Subcutaneous abdominal adipose tissue (tissue), 5 donors: ENCODE data around the gene PKD1.

Experiments used
- H3K27ac ChIP-seq: one replicate; pipeline ENCODE4 v1.7.0; 2013; ENCODE audit warnings: low read depth, mild to moderate bottlenecking, inconsistent platforms, low read length, moderate library complexity
- H3K27me3 ChIP-seq, 5 donors: one replicate each; pipeline ENCODE4 v1.7.0; 2013; ENCODE audit warnings: low read length in 5 of 5, inconsistent platforms in 1 of 5; ENCODE audit not compliant: control insufficient read depth in 5 of 5, insufficient read depth in 4 of 5
- H3K36me3 ChIP-seq, 5 donors: one replicate each; pipeline ENCODE4 v1.7.0; 2013; ENCODE audit warnings: low read length in 5 of 5; ENCODE audit not compliant: control insufficient read depth in 5 of 5, insufficient read depth in 5 of 5
- H3K4me1 ChIP-seq, 5 donors: one replicate each; pipeline ENCODE4 v1.7.0; 2013; ENCODE audit warnings: low read length in 5 of 5, mild to moderate bottlenecking in 3 of 5, moderate library complexity in 1 of 5; ENCODE audit not compliant: control insufficient read depth in 5 of 5, insufficient read depth in 5 of 5
- H3K4me3 ChIP-seq, 5 donors: one replicate each; pipeline ENCODE4 v1.7.0; 2013; ENCODE audit warnings: low read length in 5 of 5, low read depth in 1 of 5
- H3K9ac ChIP-seq, 5 donors: one replicate each; pipeline ENCODE4 v1.7.0; 2013; ENCODE audit warnings: low read length in 5 of 5, mild to moderate bottlenecking in 4 of 5, moderate library complexity in 3 of 5
- H3K9me3 ChIP-seq, 5 donors: one replicate each; pipeline ENCODE4 v1.7.0; 2013; ENCODE audit warnings: low read length in 5 of 5; ENCODE audit not compliant: control insufficient read depth in 5 of 5
- donor health status: healthy.
- donor health status: healthy.
- donor health status: healthy.
- donor health status: healthy.
- donor health status: healthy.

The PKD1 gene

DNA sequence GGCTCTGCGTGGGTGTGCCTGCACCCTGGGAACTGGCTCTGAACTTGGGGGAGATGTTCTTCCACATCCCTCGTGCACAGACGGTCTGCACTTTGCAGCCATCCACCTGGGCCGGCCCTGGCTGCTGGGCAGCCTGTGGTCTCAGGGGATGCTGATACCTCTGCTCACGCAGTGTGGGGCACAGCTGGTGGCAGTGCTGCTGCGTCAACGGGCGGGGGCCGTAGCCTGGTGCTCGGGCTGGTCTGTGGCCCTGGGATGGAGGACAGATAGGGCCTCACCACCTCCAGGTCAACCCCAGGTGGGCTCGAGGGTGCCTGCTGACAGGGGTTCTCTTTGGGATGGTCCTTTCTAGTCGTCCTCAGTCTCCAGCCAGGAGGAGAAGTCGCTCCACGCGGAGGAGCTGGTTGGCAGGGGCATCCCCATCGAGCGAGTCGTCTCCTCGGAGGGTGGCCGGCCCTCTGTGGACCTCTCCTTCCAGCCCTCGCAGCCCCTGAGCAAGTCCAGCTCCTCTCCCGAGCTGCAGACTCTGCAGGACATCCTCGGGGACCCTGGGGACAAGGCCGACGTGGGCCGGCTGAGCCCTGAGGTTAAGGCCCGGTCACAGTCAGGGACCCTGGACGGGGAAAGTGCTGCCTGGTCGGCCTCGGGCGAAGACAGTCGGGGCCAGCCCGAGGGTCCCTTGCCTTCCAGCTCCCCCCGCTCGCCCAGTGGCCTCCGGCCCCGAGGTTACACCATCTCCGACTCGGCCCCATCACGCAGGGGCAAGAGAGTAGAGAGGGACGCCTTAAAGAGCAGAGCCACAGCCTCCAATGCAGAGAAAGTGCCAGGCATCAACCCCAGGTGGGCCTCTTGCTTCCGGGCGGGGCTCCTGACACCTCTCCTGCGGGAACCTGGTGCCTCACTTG lies 51.6 kb downstream of the PKD1 start:
- no peaks in the 10 kb centered on the region for H3K9me3 ChIP-seq
- no peaks in the 10 kb centered on the region for H3K27me3 ChIP-seq
- no peak overlapping the region for H3K9ac ChIP-seq
- H3K36me3 ChIP-seq: peaks cover 0 to 98% (median 91%) of the 10 kb centered on the region in 5 donors
- peaks cover 0 to 3% (median 0%) of the 10 kb centered on the region in 5 donors for H3K4me1 ChIP-seq
- no peak overlapping the region for H3K27ac ChIP-seq
- H3K4me3 ChIP-seq: no peak overlapping the region

DNA sequence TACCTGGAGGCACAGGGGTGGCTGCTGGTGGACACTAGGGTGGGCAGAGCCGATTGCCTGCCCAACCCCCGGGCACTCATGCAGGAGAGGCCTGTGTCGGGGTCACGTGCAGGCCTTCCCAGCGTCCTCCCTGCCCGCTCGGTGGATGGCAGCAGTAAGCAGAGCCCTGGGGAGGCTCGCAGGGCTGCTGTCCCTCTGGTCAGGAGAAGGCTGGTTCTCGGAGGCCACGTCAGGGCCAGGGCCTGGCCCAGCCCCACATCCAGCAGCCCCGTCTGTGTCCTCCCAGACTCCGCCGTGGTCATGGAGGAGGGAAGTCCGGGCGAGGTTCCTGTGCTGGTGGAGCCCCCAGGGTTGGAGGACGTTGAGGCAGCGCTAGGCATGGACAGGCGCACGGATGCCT lies 52.3 kb downstream of the PKD1 start:
- Histone ChIP-seq H3K27me3 (no peaks in the 10 kb centered on the region), H3K4me3 (no peak overlapping the region), H3K4me1 (peaks cover 0 to 3% (median 0%) of the 10 kb centered on the region in 5 donors), H3K27ac (no peak overlapping the region), H3K36me3 (peaks cover 0 to 98% (median 91%) of the 10 kb centered on the region in 5 donors), H3K9me3 (no peaks in the 10 kb centered on the region), H3K9ac (no peak overlapping the region)

DNA sequence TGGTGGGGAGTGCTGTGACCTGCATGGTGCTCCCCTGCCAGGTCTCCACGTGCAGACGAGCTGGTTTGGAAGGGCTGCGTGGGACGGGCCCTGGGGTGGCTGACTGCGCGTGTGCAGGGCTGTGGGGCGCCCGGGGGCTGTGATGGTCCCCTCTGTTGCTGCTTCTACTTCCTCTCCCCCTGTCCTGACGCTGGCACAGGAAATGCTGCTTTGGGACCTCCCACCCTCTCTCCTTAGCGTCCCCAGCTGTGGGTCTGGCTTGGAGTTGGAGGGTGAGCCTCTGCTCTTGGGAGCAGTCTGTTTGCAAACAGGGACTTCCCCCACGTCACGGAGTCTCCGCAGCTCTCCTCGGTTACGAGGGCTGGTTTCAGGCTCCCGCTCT lies 52.7 kb downstream of the PKD1 start:
- no peaks in the 10 kb centered on the region for H3K9me3 ChIP-seq
- no peaks in the 10 kb centered on the region for H3K27me3 ChIP-seq
- no peak overlapping the region for H3K9ac ChIP-seq
- peaks cover 0 to 97% (median 89%) of the 10 kb centered on the region in 5 donors for H3K36me3 ChIP-seq
- no peak overlapping the region for H3K4me3 ChIP-seq
- peaks cover 0 to 3% (median 0%) of the 10 kb centered on the region in 5 donors for H3K4me1 ChIP-seq
- H3K27ac ChIP-seq: no peak overlapping the region

DNA sequence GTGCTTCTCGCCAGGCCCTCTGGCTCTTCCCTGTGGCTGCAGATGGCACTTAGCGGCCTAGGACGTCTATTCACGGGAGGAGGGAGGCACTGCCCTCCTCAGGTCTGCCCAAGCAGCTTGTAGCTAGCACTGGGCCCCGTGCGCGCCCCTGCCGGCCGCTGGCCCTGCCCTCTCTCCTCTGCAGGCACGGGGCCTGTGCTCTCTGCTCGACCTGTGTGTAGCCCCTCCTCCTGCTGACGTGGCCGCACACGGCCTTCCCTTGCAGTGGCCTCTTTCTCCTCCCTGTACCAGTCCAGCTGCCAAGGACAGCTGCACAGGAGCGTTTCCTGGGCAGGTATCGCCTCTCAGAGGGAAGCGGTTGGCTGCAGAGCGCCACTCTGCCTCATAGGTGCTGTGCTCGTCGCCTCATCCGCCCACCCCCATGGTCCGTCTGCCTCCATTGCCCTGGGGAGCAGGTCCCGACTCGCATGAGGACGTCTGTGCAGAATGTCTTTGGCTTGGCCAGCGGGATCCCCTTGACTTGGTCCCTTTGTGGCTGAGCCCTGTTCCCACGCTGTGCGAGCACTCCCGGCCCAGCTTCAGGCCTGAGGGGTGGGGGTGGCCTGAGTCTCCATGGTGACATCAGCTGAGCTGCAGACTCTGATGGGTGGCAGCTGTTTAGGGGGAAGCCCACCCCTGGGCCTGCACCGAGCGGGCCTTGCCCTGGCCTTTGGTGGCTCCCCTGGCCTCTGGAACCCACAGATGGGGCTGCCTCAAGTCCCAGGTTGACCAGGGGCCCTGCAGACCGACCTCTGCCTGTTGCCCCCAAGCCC lies 53.3 kb downstream of the PKD1 start:
- H3K36me3 ChIP-seq: peaks cover 0 to 95% (median 88%) of the 10 kb centered on the region in 5 donors
- no peak overlapping the region for H3K4me3 ChIP-seq
- no peak overlapping the region for H3K9ac ChIP-seq
- no peak overlapping the region for H3K27ac ChIP-seq
- no peaks in the 10 kb centered on the region for H3K27me3 ChIP-seq
- H3K9me3 ChIP-seq: no peaks in the 10 kb centered on the region
- H3K4me1 ChIP-seq: peaks cover 0 to 3% (median 0%) of the 10 kb centered on the region in 5 donors

DNA sequence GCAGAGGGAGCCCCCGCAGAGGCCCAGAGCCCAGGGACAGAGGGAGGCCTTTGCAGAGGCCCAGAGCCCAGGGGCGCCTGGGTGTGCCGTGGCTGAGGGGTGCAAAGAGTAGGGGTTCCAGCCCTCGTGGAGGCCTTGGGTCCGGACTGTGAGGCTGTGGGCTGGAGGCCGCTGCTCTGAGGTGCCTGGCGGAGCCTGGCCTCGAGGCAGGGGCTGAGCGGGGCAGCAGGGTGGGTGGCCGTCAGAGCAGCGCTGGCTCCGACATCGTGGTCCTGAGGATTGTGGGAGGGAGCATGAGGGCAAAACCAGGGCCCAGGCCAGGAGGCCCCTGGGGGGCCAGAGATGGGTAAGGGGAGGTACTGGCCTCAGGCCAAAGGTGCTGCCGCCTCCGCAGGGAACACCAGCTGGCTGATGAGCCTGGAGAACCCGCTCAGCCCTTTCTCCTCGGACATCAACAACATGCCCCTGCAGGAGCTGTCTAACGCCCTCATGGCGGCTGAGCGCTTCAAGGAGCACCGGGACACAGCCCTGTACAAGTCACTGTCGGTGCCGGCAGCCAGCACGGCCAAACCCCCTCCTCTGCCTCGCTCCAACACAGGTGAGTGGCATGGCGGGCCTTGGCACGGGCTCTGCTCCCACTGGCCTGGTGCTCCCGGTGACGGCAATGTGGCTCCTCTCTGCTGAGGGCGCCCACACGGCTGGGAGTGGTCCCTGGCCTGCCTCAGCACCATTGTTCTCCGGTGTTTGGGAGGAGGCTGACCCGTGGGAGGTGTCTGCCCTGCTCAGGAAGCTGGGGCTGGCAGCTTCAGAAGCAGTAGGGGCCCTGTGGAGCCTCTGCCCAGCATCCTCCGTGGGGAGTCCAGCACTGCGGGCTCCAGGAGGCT lies 54.3 kb downstream of the PKD1 start:
- Histone ChIP-seq H3K4me3 (no peak overlapping the region), H3K9me3 (no peaks in the 10 kb centered on the region), H3K27ac (no peak overlapping the region), H3K9ac (no peak overlapping the region), H3K27me3 (no peaks in the 10 kb centered on the region), H3K36me3 (peaks cover 0 to 95% (median 89%) of the 10 kb centered on the region in 5 donors), H3K4me1 (peaks cover 0 to 3% (median 0%) of the 10 kb centered on the region in 5 donors)

DNA sequence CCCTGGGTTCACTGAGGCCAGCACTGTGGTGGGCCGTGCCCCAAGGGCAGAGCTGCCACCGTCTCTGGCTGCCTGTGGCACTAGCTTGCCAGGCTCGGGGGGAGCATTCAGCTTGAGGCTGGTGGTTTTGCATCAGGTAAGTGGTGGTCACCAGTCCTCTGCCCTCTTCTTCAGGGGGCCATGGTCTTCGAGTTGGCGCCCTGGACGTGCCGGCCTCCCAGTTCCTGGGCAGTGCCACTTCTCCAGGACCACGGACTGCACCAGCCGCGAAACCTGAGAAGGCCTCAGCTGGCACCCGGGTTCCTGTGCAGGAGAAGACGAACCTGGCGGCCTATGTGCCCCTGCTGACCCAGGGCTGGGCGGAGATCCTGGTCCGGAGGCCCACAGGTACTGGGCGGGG lies 55.7 kb downstream of the PKD1 start:
- Histone ChIP-seq H3K9ac (no peak overlapping the region), H3K9me3 (no peaks in the 10 kb centered on the region), H3K36me3 (peaks cover 0 to 91% (median 87%) of the 10 kb centered on the region in 5 donors), H3K4me3 (no peak overlapping the region), H3K27ac (no peak overlapping the region), H3K4me1 (peaks cover 0 to 3% (median 0%) of the 10 kb centered on the region in 5 donors), H3K27me3 (no peaks in the 10 kb centered on the region)

DNA sequence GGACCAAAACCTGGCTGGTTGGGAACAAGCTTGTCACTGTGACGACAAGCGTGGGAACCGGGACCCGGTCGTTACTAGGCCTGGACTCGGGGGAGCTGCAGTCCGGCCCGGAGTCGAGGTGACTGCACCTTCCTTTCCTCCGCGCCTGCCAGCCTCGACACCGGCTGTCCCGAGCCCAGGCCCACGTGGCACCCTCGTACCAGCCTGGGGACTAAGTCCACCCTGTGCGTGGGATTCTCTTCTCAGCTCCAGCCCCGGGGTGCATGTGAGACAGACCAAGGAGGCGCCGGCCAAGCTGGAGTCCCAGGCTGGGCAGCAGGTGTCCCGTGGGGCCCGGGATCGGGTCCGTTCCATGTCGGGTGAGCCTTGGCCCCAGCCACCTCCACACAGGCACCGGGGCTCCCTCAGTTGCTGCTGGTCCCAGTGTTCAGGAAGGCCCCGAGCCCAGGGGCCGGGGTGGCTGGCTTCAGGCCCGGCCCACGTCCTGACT lies 56.3 kb downstream of the PKD1 start:
- Histone ChIP-seq H3K9ac (no peak overlapping the region), H3K4me1 (peaks cover 0 to 3% (median 0%) of the 10 kb centered on the region in 5 donors), H3K4me3 (no peak overlapping the region), H3K9me3 (no peaks in the 10 kb centered on the region), H3K27me3 (no peaks in the 10 kb centered on the region), H3K36me3 (peaks cover 0 to 90% (median 85%) of the 10 kb centered on the region in 5 donors), H3K27ac (no peak overlapping the region)

DNA sequence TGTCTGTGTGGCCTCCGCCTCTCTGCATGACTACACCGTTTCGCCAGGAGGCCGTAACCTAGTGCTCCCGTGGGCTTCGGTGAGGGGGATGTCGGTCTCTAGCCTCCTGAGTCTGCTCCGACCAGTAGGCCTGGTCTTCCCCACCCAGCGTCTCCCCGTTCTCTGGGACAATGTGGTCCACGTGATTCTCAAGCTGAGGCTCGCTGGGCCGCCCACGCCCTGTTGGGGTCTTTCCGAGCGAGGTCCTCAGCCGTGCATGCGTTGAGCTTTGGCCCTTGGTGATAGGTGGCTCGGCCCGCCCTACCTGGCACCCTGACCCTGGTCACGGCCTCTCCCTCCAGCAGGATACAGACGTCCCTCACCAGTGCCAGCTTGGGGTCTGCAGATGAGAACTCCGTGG lies 57.0 kb downstream of the PKD1 start:
- Histone ChIP-seq H3K27me3 (no peaks in the 10 kb centered on the region), H3K9me3 (no peaks in the 10 kb centered on the region), H3K27ac (no peak overlapping the region), H3K9ac (no peak overlapping the region), H3K4me3 (no peak overlapping the region), H3K4me1 (peaks cover 0 to 3% (median 0%) of the 10 kb centered on the region in 5 donors), H3K36me3 (peaks cover 0 to 90% (median 86%) of the 10 kb centered on the region in 5 donors)

DNA sequence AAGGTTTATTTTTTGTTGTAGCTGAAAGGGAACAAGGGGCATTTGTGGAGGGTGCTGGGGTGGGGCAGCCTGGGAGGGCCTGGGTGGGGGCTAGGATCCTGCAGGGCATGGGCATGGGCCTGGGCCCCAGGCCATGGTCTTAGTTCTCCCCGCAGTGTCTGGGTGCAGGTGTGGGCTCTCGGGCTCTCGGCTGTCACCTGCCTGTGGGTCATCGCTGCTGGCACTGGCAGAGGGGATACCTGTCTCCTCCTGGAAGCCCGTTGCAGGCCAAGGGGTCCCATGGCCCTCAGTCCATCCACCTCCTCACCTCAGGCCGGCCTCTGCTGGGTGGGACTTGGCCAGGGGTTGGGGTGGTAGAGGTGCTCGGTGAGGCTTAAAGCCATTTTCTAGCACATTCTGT lies 57.6 kb downstream of the PKD1 start:
- Histone ChIP-seq H3K36me3 (peaks cover 0 to 90% (median 87%) of the 10 kb centered on the region in 5 donors), H3K27ac (no peak overlapping the region)

More for the DNA sequence above, 57.6 kb downstream of the PKD1 start:
- no peak overlapping the region for H3K4me3 ChIP-seq
- no peaks in the 10 kb centered on the region for H3K27me3 ChIP-seq
- H3K4me1 ChIP-seq: peaks cover 0 to 3% (median 0%) of the 10 kb centered on the region in 5 donors
- H3K9ac ChIP-seq: no peak overlapping the region
- H3K9me3 ChIP-seq: no peaks in the 10 kb centered on the region
